LHCN-M2 (cell line): ENCODE measurements around the gene RAVER1. TPM values are rescaled to one million over a fixed set of nuclear protein-coding genes. Genes with fewer than 3 reads are reported as not detected.
"Not testable (repeated sequence)": the region's sequence is repeated elsewhere in the genome, so short reads cannot be mapped to it uniquely, and the experiment has no call there.

ENCODE experiments used
- DNase-seq: peaks from one replicate; pipeline ENCODE4 v3.0.0-alpha.2; 2012; ENCODE audit warnings: low read depth
- total RNA-seq: library from RNA; depleted of rRNA; stranded (reverse); fragments of >200 nt; gene quantifications from 2 replicates; pipeline ENCODE4 v1.2.3, GENCODE V29; 2014

The RAVER1 gene
- total RNA-seq, 1 experiment from 2014 or later = 26.8 TPM

GRCh38 chr19:10290876-10291553 lies 42.3 kb downstream of the RAVER1 start:
- DNase-seq = peak; percentile 62

GRCh38 chr19:10290357-10290875 lies 42.9 kb downstream of the RAVER1 start:
- peak; percentile 20 for DNase-seq

GRCh38 chr19:10289836-10290356 lies 43.4 kb downstream of the RAVER1 start, which contains the start of gene ICAM5:
ICAM5 (plus strand) TSS chr19:10289952; CDS start chr19:10290044, 92 bp downstream.
- no peak for DNase-seq

GRCh38 chr19:10289167-10289835 lies 44.0 kb downstream of the RAVER1 start:
- DNase-seq = no peak

GRCh38 chr19:10288662-10289166 lies 44.6 kb downstream of the RAVER1 start:
- no peak for DNase-seq

GRCh38 chr19:10286803-10287737 lies 46.3 kb downstream of the RAVER1 start, which contains the start of gene ICAM4:
ICAM4 (plus strand) TSS chr19:10286955; CDS start chr19:10287013, 58 bp downstream.
- peak; percentile 36 for DNase-seq

- DNase-seq = no peak
Measured at GRCh38 chr19:10285393-10285792, 47.9 kb downstream of the RAVER1 start.

GRCh38 chr19:10284960-10285278 lies 48.4 kb downstream of the RAVER1 start:
- no peak for DNase-seq

- DNase-seq = no peak
Measured at GRCh38 chr19:10284065-10284959, 49.0 kb downstream of the RAVER1 start.

GRCh38 chr19:10283301-10284064 lies 49.8 kb downstream of the RAVER1 start:
- no peak for DNase-seq

GRCh38 chr19:10282043-10282442 lies 51.3 kb downstream of the RAVER1 start:
- not testable (repeated sequence) for DNase-seq

GRCh38 chr19:10279737-10280442 lies 53.4 kb downstream of the RAVER1 start:
- DNase-seq = no peak

GRCh38 chr19:10278935-10279334 lies 54.4 kb downstream of the RAVER1 start:
- DNase-seq = no peak

- no peak for DNase-seq
Measured at GRCh38 chr19:10277795-10278589, 55.3 kb downstream of the RAVER1 start.

GRCh38 chr19:10274589-10274988 lies 58.7 kb downstream of the RAVER1 start:
- DNase-seq = no peak

GRCh38 chr19:10271543-10272086 lies 61.7 kb downstream of the RAVER1 start:
- DNase-seq = no peak

- DNase-seq = peak; percentile 17
Measured at GRCh38 chr19:10270616-10271394, 62.5 kb downstream of the RAVER1 start, which contains the start of gene ICAM1. ICAM1 (plus strand) TSS chr19:10271120; CDS start chr19:10271160, 40 bp downstream.
